Activated T-helper 1 cell treated with anti-CD3 and anti-CD28 coated beads, Interleukin-12 subunit alpha, Interleukin-12 subunit beta, Interleukin-2, Interleukin-4 antibody, amounts not matched to agents 30 ng/mL and 10 ng/mL and 1 ng/mL, durations not matched to agents 14 hours and 24 hours and 36 hours (primary cell): ENCODE results near the gene CXCR3. TPM values are rescaled to one million over a fixed set of nuclear protein-coding genes. Genes with fewer than 3 reads are reported as not detected.
"Not testable (repeated sequence)": the region's sequence is repeated elsewhere in the genome, so short reads cannot be mapped to it uniquely, and the experiment has no call there.

Source experiments
- DNase-seq: peaks from one replicate; pipeline ENCODE4 v3.0.0; 2021; ENCODE audit warnings: low spot score
- H3K27ac Mint-ChIP-seq: one replicate; pipeline ENCODE4 v1.8.0; 2021; ENCODE audit warnings: mild to moderate bottlenecking, mixed read lengths
- H3K27me3 Mint-ChIP-seq: one replicate; pipeline ENCODE4 v1.8.0; 2022; ENCODE audit warnings: mild to moderate bottlenecking, moderate library complexity, mixed read lengths; ENCODE audit not compliant: insufficient read depth
- H3K36me3 Mint-ChIP-seq: one replicate; pipeline ENCODE4 v1.8.0; 2021; ENCODE audit warnings: low read depth, mixed read lengths
- H3K4me1 Mint-ChIP-seq: one replicate; pipeline ENCODE4 v1.8.0; 2021; ENCODE audit warnings: low read depth, mixed read lengths
- H3K4me3 Mint-ChIP-seq: one replicate; pipeline ENCODE4 v1.8.0; 2021; ENCODE audit warnings: mild to moderate bottlenecking, moderate library complexity, mixed read lengths
- H3K9me3 Mint-ChIP-seq: one replicate; pipeline ENCODE4 v1.8.0; 2021; ENCODE audit warnings: mixed read lengths
- intact Hi-C: fragments of 100-400 bp; cut with micrococcal nuclease; formaldehyde crosslinking; loops from one replicate; pipeline ENCODE4 v1.15.1; 2024
- total RNA-seq: library from RNA; stranded (reverse); gene quantifications from 2 replicates; pipeline ENCODE4 v1.2.3, GENCODE V29; 2022

CXCR3 gene
- total RNA-seq, result 53.9 and 55.4 TPM in 2 replicates

DNA sequence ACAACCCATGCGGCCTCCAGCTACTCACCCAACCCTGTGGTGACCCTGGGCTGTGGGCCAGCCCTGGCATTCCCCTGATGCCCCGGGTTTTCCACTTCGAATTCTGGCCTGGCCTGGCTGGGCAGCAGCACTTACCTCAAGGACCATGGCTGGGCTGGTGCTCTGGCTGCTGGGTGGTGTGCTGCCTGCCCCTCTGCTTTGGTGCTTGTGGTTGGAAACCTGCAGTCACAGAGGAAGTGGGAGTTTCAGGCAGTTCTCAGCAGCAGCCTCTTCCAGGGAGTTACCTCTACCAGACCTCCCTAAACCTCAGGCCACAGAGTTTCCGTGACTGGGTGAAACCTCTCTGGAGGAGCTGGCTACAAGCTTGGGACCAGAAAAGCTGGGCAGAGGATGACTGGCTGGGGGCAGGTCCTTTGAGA lies at the start of gene CXCR3:
CXCR3 (minus strand) TSS at position 209 of the 419 bp plus-strand sequence; CDS start at position 147, 62 bp downstream.
- Mint-ChIP-seq H3K27me3 (no peaks in the 10 kb centered on the region), H3K4me1 (peaks cover 85% of the 10 kb centered on the region), H3K4me3 (peak within 1 kb of the TSS; percentile 93), H3K27ac (peak within 1 kb of the TSS; percentile 97), H3K36me3 (peaks cover 35% of the 10 kb centered on the region), H3K9me3 (no peaks in the 10 kb centered on the region)
- DNase-seq, result peak; percentile 64
- intact Hi-C loops, result loop anchor here (1.0 to 10.0 kb wide), 5 partner anchors 44 to 504 kb away; partner anchors contain the start of genes IL2RG, MED12, NONO and TAF1

DNA sequence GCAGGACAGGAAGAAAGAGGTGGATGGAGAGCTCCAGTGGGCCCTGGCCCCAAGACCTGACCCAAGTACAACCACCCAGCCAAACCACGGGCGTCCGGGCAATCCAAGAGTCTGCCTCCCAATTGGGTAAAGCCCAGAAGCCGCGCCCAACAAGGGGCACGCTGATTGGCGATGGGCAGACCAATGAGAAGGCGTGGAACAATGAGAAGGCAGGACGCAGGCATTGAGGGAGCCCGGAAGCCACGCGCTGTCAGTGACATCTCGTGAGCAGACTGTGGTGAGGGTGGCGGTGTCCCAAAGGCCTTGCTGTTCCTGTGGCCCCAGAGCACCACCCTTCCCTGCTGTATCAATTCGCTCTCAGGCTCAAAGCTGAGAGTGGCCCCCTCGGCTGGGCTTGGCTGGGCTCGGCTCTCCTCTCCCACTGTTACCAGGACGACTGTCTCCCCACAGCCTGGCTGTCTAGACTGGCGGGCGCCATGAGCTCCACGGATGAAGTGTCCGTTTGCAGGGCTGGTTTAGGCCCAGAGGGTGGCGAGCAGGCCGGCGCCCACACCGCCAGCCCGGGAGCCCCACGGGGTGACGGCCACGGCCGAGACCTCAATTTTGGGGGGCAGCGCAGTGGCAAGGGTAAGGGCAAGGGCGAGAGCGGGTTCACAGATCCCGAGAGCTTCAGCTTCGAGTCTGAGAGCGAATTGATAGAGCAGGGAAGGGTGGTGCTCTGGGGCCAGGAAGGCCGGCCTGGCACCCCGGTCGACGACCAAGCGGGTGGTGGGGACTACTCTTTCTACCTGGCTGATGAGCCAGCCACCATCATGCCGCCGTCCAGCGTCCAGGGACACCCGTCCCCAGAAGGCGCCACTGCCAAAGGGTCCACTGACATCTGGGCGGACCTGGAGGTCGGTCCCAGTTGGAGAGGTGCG lies 49.3 kb upstream of the CXCR3 start, which contains the start of gene LOC101059915:
LOC101059915 (plus strand) TSS at position 219 of the 920 bp plus-strand sequence.
- Mint-ChIP-seq H3K4me1 (peaks cover 32% of the 10 kb centered on the region), H3K36me3 (no peaks in the 10 kb centered on the region), H3K4me3 (no peak within 1 kb of the TSS), H3K9me3 (no peaks in the 10 kb centered on the region), H3K27me3 (peaks cover 3% of the 10 kb centered on the region), H3K27ac (no peak within 1 kb of the TSS)
- DNase-seq, result no peak
- intact Hi-C loops, result no loop called here

DNA sequence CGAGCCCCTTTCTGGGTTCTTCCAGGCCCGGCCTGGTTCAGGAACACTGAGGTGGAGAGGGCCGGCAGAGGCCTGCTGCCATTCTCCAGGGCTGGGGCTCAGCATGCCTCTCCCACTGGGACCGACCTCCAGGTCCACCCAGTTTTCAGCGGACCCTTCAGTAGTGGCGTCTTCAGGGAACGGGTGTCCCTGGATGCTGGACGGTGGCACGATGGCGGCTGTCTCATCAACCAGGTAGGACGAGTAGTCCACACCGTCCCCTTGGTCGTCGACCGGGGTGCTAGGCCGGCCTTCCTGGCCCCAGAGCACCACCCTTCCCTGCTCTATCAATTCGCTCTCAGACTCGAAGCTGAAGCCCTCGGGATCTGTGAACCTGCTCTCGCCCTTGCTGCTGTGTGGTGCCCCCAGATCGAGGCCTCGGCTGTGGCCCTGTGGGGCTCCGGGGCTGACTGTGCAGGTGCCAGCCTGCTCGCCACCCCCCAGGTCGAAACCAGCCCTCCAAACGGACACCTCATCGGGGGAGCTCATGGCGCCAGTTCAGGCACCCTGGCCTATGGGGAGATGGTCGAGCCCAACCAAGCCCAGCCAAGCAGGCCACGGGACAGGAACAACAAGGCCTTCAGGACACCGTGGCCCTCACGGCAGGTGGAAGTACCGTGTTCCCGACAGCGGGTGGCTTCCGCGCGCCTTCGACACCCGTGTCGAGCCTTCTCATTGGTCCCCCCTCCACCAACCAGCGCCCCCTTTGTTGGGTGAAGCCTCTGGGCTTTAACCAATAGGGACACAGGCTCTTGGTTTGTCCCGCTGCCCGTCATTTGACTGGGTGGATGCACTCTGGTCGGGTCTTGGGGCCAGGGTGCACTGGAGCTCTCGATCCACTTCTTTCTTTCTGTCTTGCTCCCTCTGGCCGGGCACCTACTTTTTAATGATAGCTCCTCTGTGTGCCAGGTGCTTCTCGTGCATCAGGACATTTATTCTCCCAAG lies 48.2 kb upstream of the CXCR3 start:
- Mint-ChIP-seq H3K36me3 (no peaks in the 10 kb centered on the region), H3K4me1 (peaks cover 33% of the 10 kb centered on the region), H3K27me3 (peaks cover 3% of the 10 kb centered on the region), H3K27ac (no peak overlapping the region), H3K4me3 (no peak overlapping the region), H3K9me3 (no peaks in the 10 kb centered on the region)
- intact Hi-C loops, result no loop called here
- no peak for DNase-seq

GRCh38 chrX:71665747-71666146 lies 47.4 kb upstream of the CXCR3 start:
- Mint-ChIP-seq H3K27ac (no peak overlapping the region), H3K27me3 (peaks cover 4% of the 10 kb centered on the region), H3K9me3 (no peaks in the 10 kb centered on the region), H3K4me3 (no peak overlapping the region), H3K36me3 (no peaks in the 10 kb centered on the region), H3K4me1 (peaks cover 30% of the 10 kb centered on the region)
- no peak for DNase-seq
- intact Hi-C loops, result no loop called here

GRCh38 chrX:71664889-71665491 lies 46.7 kb upstream of the CXCR3 start:
- Mint-ChIP-seq H3K4me3 (no peak overlapping the region), H3K27ac (no peak overlapping the region), H3K9me3 (no peaks in the 10 kb centered on the region), H3K36me3 (no peaks in the 10 kb centered on the region), H3K4me1 (peaks cover 24% of the 10 kb centered on the region), H3K27me3 (peaks cover 1% of the 10 kb centered on the region)
- DNase-seq, result no peak
- intact Hi-C loops, result no loop called here

- H3K27me3 Mint-ChIP-seq, intact Hi-C loops, H3K27ac Mint-ChIP-seq, DNase-seq, H3K9me3 Mint-ChIP-seq, H3K36me3 Mint-ChIP-seq, H3K4me3 Mint-ChIP-seq: not testable (repeated sequence)
- H3K4me1 Mint-ChIP-seq, result peaks cover 24% of the 10 kb centered on the region
Measured at GRCh38 chrX:71664202-71664601, 45.9 kb upstream of the CXCR3 start.

DNA sequence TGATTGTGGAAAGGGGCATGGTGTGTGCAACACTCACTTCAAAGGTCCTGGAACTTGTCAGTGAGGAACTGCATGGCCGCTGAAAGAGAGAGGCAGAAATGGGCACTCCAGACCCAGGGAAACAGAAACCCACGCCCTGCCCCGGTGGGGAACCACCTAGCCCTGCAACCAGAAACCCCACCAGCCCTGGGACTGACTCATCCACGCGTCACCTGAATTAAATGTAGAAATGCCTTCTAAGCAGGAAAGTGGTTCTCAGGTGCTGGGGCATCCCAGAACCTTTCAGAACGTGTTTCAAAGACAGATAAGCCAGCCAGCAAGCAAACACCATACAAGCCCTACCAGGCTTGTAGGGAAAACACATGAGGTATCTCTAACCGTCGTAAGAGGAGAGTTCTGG lies 44.9 kb upstream of the CXCR3 start:
- not testable (repeated sequence) for H3K9me3 Mint-ChIP-seq, H3K36me3 Mint-ChIP-seq, H3K27me3 Mint-ChIP-seq, H3K4me3 Mint-ChIP-seq
- intact Hi-C loops, result loop anchor here (2.0 kb wide), 1 partner anchor 44 kb away; the partner anchor contains the start of gene CXCR3
- H3K27ac Mint-ChIP-seq, result peak overlapping the region; percentile 40
- DNase-seq, result peak; percentile 30
- peaks cover 24% of the 10 kb centered on the region for H3K4me1 Mint-ChIP-seq

- intact Hi-C loops, result loop anchor here (2.0 kb wide), 1 partner anchor 44 kb away; the partner anchor contains the start of gene CXCR3
- not testable (repeated sequence) for H3K36me3 Mint-ChIP-seq, H3K27me3 Mint-ChIP-seq, DNase-seq, H3K9me3 Mint-ChIP-seq
- peak overlapping the region; percentile 12 for H3K4me3 Mint-ChIP-seq
- peaks cover 24% of the 10 kb centered on the region for H3K4me1 Mint-ChIP-seq
- peak overlapping the region; percentile 77 for H3K27ac Mint-ChIP-seq
Measured at GRCh38 chrX:71662654-71663053, 44.3 kb upstream of the CXCR3 start.

GRCh38 chrX:71661919-71662318 lies 43.6 kb upstream of the CXCR3 start:
- Mint-ChIP-seq H3K27me3 (peaks cover 4% of the 10 kb centered on the region), H3K36me3 (no peaks in the 10 kb centered on the region), H3K4me3 (no peak overlapping the region), H3K9me3 (no peaks in the 10 kb centered on the region), H3K27ac (no peak overlapping the region), H3K4me1 (peaks cover 27% of the 10 kb centered on the region)
- DNase-seq, result no peak
- intact Hi-C loops, result loop anchor here (2.0 kb wide), 1 partner anchor 43 kb away; the partner anchor contains the start of gene CXCR3

GRCh38 chrX:71660562-71661416 lies 42.5 kb upstream of the CXCR3 start:
- Mint-ChIP-seq H3K4me1 (peaks cover 32% of the 10 kb centered on the region), H3K9me3 (no peaks in the 10 kb centered on the region), H3K27me3 (peaks cover 7% of the 10 kb centered on the region), H3K4me3 (no peak overlapping the region), H3K36me3 (peaks cover 3% of the 10 kb centered on the region), H3K27ac (no peak overlapping the region)
- DNase-seq, result no peak
- intact Hi-C loops, result no loop called here

DNA sequence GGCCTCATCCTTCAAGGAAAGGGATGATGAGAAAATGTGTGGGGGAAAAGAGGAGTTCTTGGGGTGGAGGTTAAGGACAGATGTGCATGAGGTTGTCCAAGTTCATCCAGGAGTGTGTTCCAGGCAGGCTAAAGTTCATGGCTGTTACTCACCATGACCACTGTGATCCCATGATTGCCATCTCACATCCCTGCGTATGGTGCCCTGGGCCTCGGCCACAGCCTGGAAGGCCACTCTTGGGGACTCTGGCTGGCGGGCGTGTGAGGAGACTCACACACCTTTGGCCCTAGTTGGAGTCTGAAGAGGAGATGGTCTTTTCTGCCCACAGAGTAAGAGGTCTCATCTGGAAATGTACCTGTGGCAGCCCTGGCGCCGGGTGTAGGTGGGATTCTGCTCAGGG lies 41.6 kb upstream of the CXCR3 start:
- Mint-ChIP-seq H3K9me3 (no peaks in the 10 kb centered on the region), H3K4me1 (peaks cover 32% of the 10 kb centered on the region), H3K4me3 (no peak overlapping the region), H3K36me3 (peaks cover 3% of the 10 kb centered on the region), H3K27ac (no peak overlapping the region), H3K27me3 (peaks cover 7% of the 10 kb centered on the region)
- intact Hi-C loops, result no loop called here
- DNase-seq, result no peak
